Measurements from ENCODE around the gene TSC2.

The TSC2 gene

DNA sequence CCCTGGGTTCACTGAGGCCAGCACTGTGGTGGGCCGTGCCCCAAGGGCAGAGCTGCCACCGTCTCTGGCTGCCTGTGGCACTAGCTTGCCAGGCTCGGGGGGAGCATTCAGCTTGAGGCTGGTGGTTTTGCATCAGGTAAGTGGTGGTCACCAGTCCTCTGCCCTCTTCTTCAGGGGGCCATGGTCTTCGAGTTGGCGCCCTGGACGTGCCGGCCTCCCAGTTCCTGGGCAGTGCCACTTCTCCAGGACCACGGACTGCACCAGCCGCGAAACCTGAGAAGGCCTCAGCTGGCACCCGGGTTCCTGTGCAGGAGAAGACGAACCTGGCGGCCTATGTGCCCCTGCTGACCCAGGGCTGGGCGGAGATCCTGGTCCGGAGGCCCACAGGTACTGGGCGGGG, 32.2 kb downstream of the TSC2 start:
- Histone ChIP-seq H3K27me3 (ENCODE audit: control insufficient read depth, insufficient read depth, low read length) (no peaks in the 10 kb centered on the region), H3K4me1 (ENCODE audit: control insufficient read depth, low read depth, low read length) (no peaks in the 10 kb centered on the region), H3K9me3 (ENCODE audit: control insufficient read depth, low read depth, low read length) (no peaks in the 10 kb centered on the region), H3K9ac (ENCODE audit: low read length) (no peak overlapping the region), H3K4me3 (ENCODE audit: low read length) (no peak overlapping the region), H3K36me3 (ENCODE audit: control insufficient read depth, low read depth, low read length) (peaks cover 4% of the 10 kb centered on the region), H3K27ac (ENCODE audit: low read length) (no peak overlapping the region)

- H3K27me3 ChIP-seq (ENCODE audit: control insufficient read depth, insufficient read depth, low read length) = no peaks in the 10 kb centered on the region
- H3K9me3 ChIP-seq (ENCODE audit: control insufficient read depth, low read depth, low read length) = no peaks in the 10 kb centered on the region
- no peak overlapping the region for H3K4me3 ChIP-seq (ENCODE audit: low read length)
- peaks cover 4% of the 10 kb centered on the region for H3K36me3 ChIP-seq (ENCODE audit: control insufficient read depth, low read depth, low read length)
- H3K4me1 ChIP-seq (ENCODE audit: control insufficient read depth, low read depth, low read length) = no peaks in the 10 kb centered on the region
- H3K27ac ChIP-seq (ENCODE audit: low read length) = no peak overlapping the region
- H3K9ac ChIP-seq (ENCODE audit: low read length) = no peak overlapping the region
These were observed 33.7 kb downstream of the TSC2 start for GRCh38 chr16:2081201-2082084.

DNA sequence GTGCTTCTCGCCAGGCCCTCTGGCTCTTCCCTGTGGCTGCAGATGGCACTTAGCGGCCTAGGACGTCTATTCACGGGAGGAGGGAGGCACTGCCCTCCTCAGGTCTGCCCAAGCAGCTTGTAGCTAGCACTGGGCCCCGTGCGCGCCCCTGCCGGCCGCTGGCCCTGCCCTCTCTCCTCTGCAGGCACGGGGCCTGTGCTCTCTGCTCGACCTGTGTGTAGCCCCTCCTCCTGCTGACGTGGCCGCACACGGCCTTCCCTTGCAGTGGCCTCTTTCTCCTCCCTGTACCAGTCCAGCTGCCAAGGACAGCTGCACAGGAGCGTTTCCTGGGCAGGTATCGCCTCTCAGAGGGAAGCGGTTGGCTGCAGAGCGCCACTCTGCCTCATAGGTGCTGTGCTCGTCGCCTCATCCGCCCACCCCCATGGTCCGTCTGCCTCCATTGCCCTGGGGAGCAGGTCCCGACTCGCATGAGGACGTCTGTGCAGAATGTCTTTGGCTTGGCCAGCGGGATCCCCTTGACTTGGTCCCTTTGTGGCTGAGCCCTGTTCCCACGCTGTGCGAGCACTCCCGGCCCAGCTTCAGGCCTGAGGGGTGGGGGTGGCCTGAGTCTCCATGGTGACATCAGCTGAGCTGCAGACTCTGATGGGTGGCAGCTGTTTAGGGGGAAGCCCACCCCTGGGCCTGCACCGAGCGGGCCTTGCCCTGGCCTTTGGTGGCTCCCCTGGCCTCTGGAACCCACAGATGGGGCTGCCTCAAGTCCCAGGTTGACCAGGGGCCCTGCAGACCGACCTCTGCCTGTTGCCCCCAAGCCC, 34.6 kb downstream of the TSC2 start:
- no peak overlapping the region for H3K4me3 ChIP-seq (ENCODE audit: low read length)
- no peaks in the 10 kb centered on the region for H3K9me3 ChIP-seq (ENCODE audit: control insufficient read depth, low read depth, low read length)
- H3K27ac ChIP-seq (ENCODE audit: low read length) = no peak overlapping the region
- no peak overlapping the region for H3K9ac ChIP-seq (ENCODE audit: low read length)
- H3K27me3 ChIP-seq (ENCODE audit: control insufficient read depth, insufficient read depth, low read length) = no peaks in the 10 kb centered on the region
- no peaks in the 10 kb centered on the region for H3K4me1 ChIP-seq (ENCODE audit: control insufficient read depth, low read depth, low read length)
- peaks cover 4% of the 10 kb centered on the region for H3K36me3 ChIP-seq (ENCODE audit: control insufficient read depth, low read depth, low read length)

GRCh38 chr16:2082983-2083364, 35.2 kb downstream of the TSC2 start:
- Histone ChIP-seq H3K27me3 (ENCODE audit: control insufficient read depth, insufficient read depth, low read length) (no peaks in the 10 kb centered on the region), H3K27ac (ENCODE audit: low read length) (no peak overlapping the region), H3K36me3 (ENCODE audit: control insufficient read depth, low read depth, low read length) (peaks cover 4% of the 10 kb centered on the region), H3K4me3 (ENCODE audit: low read length) (no peak overlapping the region), H3K9ac (ENCODE audit: low read length) (no peak overlapping the region), H3K9me3 (ENCODE audit: control insufficient read depth, low read depth, low read length) (no peaks in the 10 kb centered on the region), H3K4me1 (ENCODE audit: control insufficient read depth, low read depth, low read length) (no peaks in the 10 kb centered on the region)

DNA sequence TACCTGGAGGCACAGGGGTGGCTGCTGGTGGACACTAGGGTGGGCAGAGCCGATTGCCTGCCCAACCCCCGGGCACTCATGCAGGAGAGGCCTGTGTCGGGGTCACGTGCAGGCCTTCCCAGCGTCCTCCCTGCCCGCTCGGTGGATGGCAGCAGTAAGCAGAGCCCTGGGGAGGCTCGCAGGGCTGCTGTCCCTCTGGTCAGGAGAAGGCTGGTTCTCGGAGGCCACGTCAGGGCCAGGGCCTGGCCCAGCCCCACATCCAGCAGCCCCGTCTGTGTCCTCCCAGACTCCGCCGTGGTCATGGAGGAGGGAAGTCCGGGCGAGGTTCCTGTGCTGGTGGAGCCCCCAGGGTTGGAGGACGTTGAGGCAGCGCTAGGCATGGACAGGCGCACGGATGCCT, 35.6 kb downstream of the TSC2 start:
- H3K9ac ChIP-seq (ENCODE audit: low read length) = no peak overlapping the region
- H3K27me3 ChIP-seq (ENCODE audit: control insufficient read depth, insufficient read depth, low read length) = no peaks in the 10 kb centered on the region
- H3K4me3 ChIP-seq (ENCODE audit: low read length) = no peak overlapping the region
- no peak overlapping the region for H3K27ac ChIP-seq (ENCODE audit: low read length)
- no peaks in the 10 kb centered on the region for H3K4me1 ChIP-seq (ENCODE audit: control insufficient read depth, low read depth, low read length)
- H3K36me3 ChIP-seq (ENCODE audit: control insufficient read depth, low read depth, low read length) = peaks cover 6% of the 10 kb centered on the region
- no peaks in the 10 kb centered on the region for H3K9me3 ChIP-seq (ENCODE audit: control insufficient read depth, low read depth, low read length)

GRCh38 chr16:2083876-2084780, 36.3 kb downstream of the TSC2 start:
- Histone ChIP-seq H3K27me3 (ENCODE audit: control insufficient read depth, insufficient read depth, low read length) (no peaks in the 10 kb centered on the region), H3K9me3 (ENCODE audit: control insufficient read depth, low read depth, low read length) (no peaks in the 10 kb centered on the region), H3K36me3 (ENCODE audit: control insufficient read depth, low read depth, low read length) (peaks cover 13% of the 10 kb centered on the region), H3K4me1 (ENCODE audit: control insufficient read depth, low read depth, low read length) (no peaks in the 10 kb centered on the region), H3K9ac (ENCODE audit: low read length) (no peak overlapping the region), H3K27ac (ENCODE audit: low read length) (no peak overlapping the region), H3K4me3 (ENCODE audit: low read length) (no peak overlapping the region)

- H3K9me3 ChIP-seq (ENCODE audit: control insufficient read depth, low read depth, low read length) = no peaks in the 10 kb centered on the region
- no peak overlapping the region for H3K27ac ChIP-seq (ENCODE audit: low read length)
- peaks cover 14% of the 10 kb centered on the region for H3K36me3 ChIP-seq (ENCODE audit: control insufficient read depth, low read depth, low read length)
- H3K9ac ChIP-seq (ENCODE audit: low read length) = no peak overlapping the region
- no peaks in the 10 kb centered on the region for H3K27me3 ChIP-seq (ENCODE audit: control insufficient read depth, insufficient read depth, low read length)
- no peak overlapping the region for H3K4me3 ChIP-seq (ENCODE audit: low read length)
- H3K4me1 ChIP-seq (ENCODE audit: control insufficient read depth, low read depth, low read length) = no peaks in the 10 kb centered on the region
These were observed 37.3 kb downstream of the TSC2 start for GRCh38 chr16:2084895-2085625.

GRCh38 chr16:2085669-2086068, 37.9 kb downstream of the TSC2 start:
- Histone ChIP-seq H3K27me3 (ENCODE audit: control insufficient read depth, insufficient read depth, low read length) (no peaks in the 10 kb centered on the region), H3K4me3 (ENCODE audit: low read length) (no peak overlapping the region), H3K4me1 (ENCODE audit: control insufficient read depth, low read depth, low read length) (no peaks in the 10 kb centered on the region), H3K9me3 (ENCODE audit: control insufficient read depth, low read depth, low read length) (no peaks in the 10 kb centered on the region), H3K36me3 (ENCODE audit: control insufficient read depth, low read depth, low read length) (peaks cover 14% of the 10 kb centered on the region), H3K9ac (ENCODE audit: low read length) (no peak overlapping the region), H3K27ac (ENCODE audit: low read length) (no peak overlapping the region)

- H3K4me1 ChIP-seq (ENCODE audit: control insufficient read depth, low read depth, low read length) = no peaks in the 10 kb centered on the region
- no peaks in the 10 kb centered on the region for H3K27me3 ChIP-seq (ENCODE audit: control insufficient read depth, insufficient read depth, low read length)
- no peak overlapping the region for H3K4me3 ChIP-seq (ENCODE audit: low read length)
- H3K27ac ChIP-seq (ENCODE audit: low read length) = no peak overlapping the region
- H3K9ac ChIP-seq (ENCODE audit: low read length) = no peak overlapping the region
- no peaks in the 10 kb centered on the region for H3K9me3 ChIP-seq (ENCODE audit: control insufficient read depth, low read depth, low read length)
- H3K36me3 ChIP-seq (ENCODE audit: control insufficient read depth, low read depth, low read length) = peaks cover 14% of the 10 kb centered on the region
These were observed 38.4 kb downstream of the TSC2 start for GRCh38 chr16:2086106-2086742.

DNA sequence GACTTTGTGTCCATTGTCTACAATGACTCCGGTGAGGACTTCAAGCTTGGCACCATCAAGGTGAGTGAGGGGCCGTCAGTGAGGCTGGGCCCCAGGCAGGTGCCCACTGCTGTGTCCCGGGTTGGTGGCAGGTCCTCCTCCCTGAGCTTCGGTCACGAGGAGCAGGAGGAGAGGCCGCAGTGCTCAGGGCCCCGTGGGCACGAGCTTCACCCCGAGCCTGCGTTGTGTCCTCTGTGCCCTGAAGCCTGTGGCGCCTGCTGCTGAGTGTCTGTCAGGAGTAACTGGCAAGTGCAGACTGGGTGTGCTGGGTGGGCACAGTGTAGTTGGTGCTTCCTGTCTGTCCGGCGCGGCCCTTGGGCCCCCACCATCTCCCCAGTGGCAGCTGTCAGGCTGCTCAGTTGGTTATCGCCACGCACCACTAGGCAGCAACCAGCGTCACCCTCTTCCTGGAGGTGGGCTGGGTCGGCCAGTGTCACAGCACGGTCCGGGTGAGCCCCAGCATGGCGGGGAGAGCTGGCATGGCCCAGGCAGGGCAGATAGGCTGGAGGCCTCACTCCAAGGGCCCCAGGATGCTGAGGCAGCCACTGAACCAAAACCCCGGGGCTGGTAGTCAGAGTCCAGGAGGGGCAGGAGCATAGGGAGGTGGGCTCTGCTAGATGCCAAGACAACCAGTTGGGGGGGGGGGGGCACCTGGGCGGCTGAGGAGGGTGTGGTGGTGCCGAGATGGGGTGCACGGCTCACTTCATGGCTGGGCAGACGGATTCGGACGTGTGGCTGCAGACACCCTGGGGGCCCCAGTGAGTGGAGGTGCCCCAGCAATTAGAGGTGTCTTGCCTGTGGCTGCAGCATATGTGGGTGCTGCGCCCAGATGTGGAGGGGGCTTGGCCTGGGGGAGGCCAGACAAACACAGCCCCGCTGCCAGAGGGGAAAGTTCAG, 39.3 kb downstream of the TSC2 start:
- H3K36me3 ChIP-seq (ENCODE audit: control insufficient read depth, low read depth, low read length) = peaks cover 9% of the 10 kb centered on the region
- H3K27ac ChIP-seq (ENCODE audit: low read length) = no peak overlapping the region
- no peaks in the 10 kb centered on the region for H3K9me3 ChIP-seq (ENCODE audit: control insufficient read depth, low read depth, low read length)
- H3K27me3 ChIP-seq (ENCODE audit: control insufficient read depth, insufficient read depth, low read length) = no peaks in the 10 kb centered on the region
- H3K9ac ChIP-seq (ENCODE audit: low read length) = no peak overlapping the region
- no peak overlapping the region for H3K4me3 ChIP-seq (ENCODE audit: low read length)
- H3K4me1 ChIP-seq (ENCODE audit: control insufficient read depth, low read depth, low read length) = no peaks in the 10 kb centered on the region

All from iPS-18a (cell line).